HG03066 (cell line): Measurements from ENCODE around the gene KCNAB2.
"Not testable (repeated sequence)": the region's sequence is repeated elsewhere in the genome, so short reads cannot be mapped to it uniquely, and the experiment has no call there.

Experiments
- ATAC-seq: cut with Tn5 transposase; IDR thresholded peaks from one replicate; pipeline ENCODE4 v1.9.1; 2021; ENCODE audit warnings: low read depth; ENCODE audit not compliant: unreplicated experiment

The KCNAB2 gene

GRCh38 chr1:6077061-6077460 is 31.4 kb downstream of the KCNAB2 start:
- not testable (repeated sequence) for ATAC-seq

- ATAC-seq, result no peak
These were observed 31.8 kb downstream of the KCNAB2 start for GRCh38 chr1:6077506-6077905.

- ATAC-seq, result no peak
These were observed 32.2 kb downstream of the KCNAB2 start for GRCh38 chr1:6077919-6078318.

GRCh38 chr1:6080469-6080868 is 34.8 kb downstream of the KCNAB2 start:
- ATAC-seq, result no peak

GRCh38 chr1:6081901-6082300 is 36.2 kb downstream of the KCNAB2 start:
- ATAC-seq, result no peak

GRCh38 chr1:6082430-6082971 is 36.8 kb downstream of the KCNAB2 start:
- no peak for ATAC-seq

- no peak for ATAC-seq
These were observed 37.7 kb downstream of the KCNAB2 start for GRCh38 chr1:6083385-6083784.

GRCh38 chr1:6083801-6084446 is 38.2 kb downstream of the KCNAB2 start:
- no peak for ATAC-seq

GRCh38 chr1:6084781-6085495 is 39.2 kb downstream of the KCNAB2 start:
- no peak for ATAC-seq

GRCh38 chr1:6085666-6086065 is 40.0 kb downstream of the KCNAB2 start:
- ATAC-seq, result no peak

- ATAC-seq, result no peak
These were observed 40.7 kb downstream of the KCNAB2 start for GRCh38 chr1:6086358-6086757.

GRCh38 chr1:6086762-6087376 is 41.2 kb downstream of the KCNAB2 start:
- ATAC-seq, result no peak

- ATAC-seq, result no peak
These were observed 41.7 kb downstream of the KCNAB2 start for GRCh38 chr1:6087377-6087772.

GRCh38 chr1:6087958-6088357 is 42.3 kb downstream of the KCNAB2 start:
- no peak for ATAC-seq

- no peak for ATAC-seq
These were observed 43.3 kb downstream of the KCNAB2 start for GRCh38 chr1:6088956-6089355.

- ATAC-seq, result no peak
These were observed 44.6 kb downstream of the KCNAB2 start for GRCh38 chr1:6090288-6090687.

GRCh38 chr1:6090996-6091822 is 45.5 kb downstream of the KCNAB2 start:
- ATAC-seq, result no peak

GRCh38 chr1:6091823-6092109 is 46.1 kb downstream of the KCNAB2 start:
- no peak for ATAC-seq

- no peak for ATAC-seq
These were observed 46.5 kb downstream of the KCNAB2 start for GRCh38 chr1:6092211-6092610.

- no peak for ATAC-seq
These were observed 47.4 kb downstream of the KCNAB2 start for GRCh38 chr1:6093071-6093470.

- no peak for ATAC-seq
These were observed 47.9 kb downstream of the KCNAB2 start for GRCh38 chr1:6093611-6094010.
